HG03196 (cell line): Measurements from ENCODE around the gene OR4Q2.
"Not testable (repeated sequence)": the region's sequence is repeated elsewhere in the genome, so short reads cannot be mapped to it uniquely, and the experiment has no call there.

Experiments
- ATAC-seq: cut with Tn5 transposase; IDR thresholded peaks from one replicate; pipeline ENCODE4 v1.9.1; 2021; ENCODE audit not compliant: unreplicated experiment

The OR4Q2 gene

DNA sequence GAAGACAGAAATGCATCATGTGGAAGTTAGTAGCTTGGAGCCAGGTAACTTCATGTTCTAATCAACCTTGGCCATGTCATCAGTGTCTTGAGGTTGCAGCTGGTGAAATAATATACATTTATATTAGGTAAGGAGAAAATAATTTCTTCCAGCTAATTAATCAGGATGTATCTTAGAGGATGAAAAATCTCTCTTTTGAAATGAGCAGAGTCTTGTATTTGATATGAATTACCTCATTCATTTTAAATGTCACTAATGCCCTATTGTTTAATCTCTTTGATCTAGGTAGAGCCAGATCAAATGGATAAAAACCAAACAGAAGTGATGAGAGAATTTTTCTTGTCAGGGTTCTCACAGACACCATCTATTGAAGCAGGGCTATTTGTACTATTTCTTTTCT is at the start of gene OR4Q2:
Gene OR4Q2 (plus strand): TSS at position 301 of the 400 bp plus-strand sequence.
- ATAC-seq, result no peak

DNA sequence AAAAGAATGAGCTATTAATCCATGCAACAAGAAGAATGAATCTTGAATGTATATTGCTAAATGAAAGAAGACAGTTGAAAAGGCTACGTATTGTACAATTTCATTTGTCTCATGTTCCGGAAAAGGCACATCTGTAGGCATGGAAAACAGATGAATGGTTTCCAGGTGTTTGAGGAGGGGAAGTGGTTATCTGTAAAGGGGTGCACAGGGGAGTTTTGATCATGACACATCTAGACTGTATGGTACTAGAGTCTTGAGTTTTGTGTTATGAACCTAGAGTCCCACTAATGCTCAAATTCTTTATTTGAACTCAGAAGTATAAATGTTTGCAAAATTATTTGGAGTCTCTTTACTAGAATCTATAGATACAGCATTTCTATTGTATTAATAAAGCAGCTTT is 32.2 kb upstream of the OR4Q2 start:
- ATAC-seq, result not testable (repeated sequence)

DNA sequence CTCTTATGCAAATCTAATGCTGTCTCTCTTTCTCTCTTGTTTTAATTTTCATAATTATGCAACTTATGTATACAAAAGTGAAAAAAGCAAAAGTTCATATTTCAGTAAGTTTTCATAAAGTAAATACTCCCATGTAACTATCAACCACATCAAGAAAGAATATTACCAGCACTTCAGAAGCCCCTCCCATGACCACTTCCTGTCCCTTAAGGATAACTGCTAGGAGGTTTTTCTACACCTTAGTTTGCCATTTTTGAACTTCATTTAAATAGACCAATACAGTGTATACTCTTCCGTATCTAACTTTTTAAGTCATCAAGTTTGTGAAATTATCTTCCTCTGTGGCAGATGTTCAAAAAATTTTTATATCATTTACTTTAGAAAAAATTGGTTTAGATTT is 27.1 kb upstream of the OR4Q2 start:
- ATAC-seq, result no peak

DNA sequence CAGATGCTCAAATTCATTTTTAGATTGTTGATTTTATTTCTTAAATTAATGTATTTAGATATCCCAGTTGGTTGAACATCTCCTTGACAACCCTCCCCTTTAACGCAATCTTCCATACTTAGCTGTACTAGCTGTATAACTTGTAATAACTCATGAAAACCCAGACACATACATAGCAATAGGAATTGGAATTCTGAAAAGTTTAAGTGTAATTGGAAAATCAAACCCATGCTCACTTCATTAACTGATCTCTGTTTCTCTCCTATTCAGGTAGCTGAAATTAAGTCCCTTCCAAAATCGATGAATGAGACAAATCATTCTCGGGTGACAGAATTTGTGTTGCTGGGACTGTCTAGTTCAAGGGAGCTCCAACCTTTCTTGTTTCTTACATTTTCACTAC is 26.7 kb upstream of the OR4Q2 start, which contains the start of gene OR4K15:
Gene OR4K15 (plus strand): TSS at position 301 of the 400 bp plus-strand sequence. CDS start 0 bp downstream, at position 301.
- no peak for ATAC-seq

DNA sequence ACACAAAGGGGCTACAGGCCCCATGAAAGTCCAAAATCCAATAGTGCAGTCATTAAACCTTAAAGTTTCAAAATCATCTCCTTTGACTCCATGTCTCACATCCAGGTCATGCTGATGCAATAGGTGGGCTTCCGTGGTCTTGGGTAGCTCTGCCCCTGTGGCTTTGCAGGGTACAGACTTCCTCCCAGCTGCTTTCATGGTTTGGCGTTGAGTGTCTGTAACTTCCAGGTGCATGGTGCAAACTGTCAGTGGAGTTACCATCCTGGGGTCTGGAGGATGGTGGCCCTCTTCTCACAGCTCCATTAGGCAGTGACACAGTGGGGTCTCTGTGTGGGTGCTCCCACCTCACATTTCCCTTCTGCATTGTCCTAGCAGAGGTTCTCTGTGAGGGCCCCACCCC is 8.5 kb upstream of the OR4Q2 start:
- ATAC-seq, result no peak

DNA sequence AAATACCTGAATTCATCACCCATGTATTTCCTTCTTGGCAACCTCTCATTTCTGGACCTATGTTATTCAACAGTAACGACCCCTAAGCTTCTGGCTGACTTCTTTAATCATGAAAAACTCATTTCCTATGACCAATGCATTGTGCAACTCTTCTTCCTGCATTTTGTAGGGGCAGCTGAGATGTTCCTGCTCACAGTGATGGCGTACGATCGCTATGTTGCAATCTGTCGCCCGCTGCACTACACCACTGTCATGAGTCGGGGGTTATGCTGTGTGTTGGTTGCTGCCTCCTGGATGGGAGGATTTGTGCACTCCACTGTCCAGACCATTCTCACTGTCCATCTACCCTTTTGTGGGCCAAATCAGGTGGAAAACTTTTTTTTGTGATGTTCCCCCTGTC is 356 bp downstream of the OR4Q2 start:
- ATAC-seq, result no peak

DNA sequence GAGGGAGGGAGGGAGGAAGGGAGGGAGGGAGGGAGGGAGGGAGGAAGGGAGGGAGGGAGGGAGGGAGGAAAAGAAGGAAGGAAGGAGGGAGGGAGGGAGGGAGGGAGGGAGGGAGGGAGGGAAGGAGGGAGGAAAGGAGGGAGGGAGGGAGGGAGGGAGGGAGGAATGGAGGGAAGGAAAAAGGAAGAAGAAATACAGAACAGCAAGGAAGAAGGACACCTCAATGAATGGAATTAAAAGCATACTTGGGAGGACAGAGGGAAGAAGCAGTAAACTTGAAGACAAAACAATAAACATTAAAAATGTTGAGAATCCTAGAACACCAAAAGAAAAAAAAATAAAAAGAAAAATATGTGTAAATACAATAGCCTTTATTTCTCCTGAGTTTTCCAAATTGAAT is 6.2 kb downstream of the OR4Q2 start:
- no peak for ATAC-seq

DNA sequence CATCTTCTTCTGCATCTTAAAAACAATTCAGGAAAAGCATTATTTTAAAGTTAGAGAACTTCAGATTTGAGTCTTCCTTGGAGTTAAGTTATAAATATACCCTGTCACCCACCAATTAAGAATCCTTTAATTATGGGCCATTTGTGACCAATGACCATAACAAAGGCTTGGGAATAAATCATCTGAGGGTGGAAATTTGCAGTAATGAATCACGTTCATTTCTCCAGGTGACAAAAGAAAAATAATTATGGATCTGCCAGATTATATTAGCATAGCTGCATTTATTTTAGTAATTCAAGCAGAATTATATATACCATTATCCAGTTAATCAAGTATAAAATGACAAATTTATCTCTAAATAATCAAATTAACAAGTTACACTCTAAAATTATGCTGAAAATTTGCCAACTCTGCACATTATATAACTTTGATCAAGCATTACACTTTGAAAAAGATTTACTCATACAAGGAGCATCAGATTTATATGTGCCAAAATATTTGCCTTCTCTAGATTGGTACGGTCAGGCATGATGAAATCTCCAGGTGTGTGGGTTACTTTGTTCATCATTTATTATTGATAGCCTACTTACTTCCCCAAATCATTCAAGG is 17.4 kb downstream of the OR4Q2 start, which contains the start of gene OR4K14:
Gene OR4K14 (minus strand): TSS at position 51 of the 609 bp plus-strand sequence. CDS start 4,114 bp downstream, outside the sequence.
- ATAC-seq, result no peak

DNA sequence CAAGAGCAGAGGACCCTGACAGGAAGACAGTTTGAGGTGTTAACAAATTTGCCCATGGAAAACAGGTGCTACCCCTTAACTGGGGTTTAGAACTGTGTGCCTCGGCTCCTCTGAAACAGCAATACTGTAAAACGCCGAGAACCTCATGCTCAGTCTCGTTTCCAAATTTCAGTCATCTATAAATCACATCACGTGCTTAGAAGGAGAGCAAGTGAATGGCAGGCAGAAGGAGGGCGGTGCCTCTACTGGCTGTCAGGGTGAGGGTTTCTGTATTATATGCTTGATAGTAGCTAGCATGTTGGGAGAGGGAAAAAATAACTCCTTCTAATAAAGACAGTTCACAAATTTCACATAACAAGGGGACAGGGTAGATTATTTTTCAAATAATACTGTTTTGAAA is 29.1 kb downstream of the OR4Q2 start:
- no peak for ATAC-seq

DNA sequence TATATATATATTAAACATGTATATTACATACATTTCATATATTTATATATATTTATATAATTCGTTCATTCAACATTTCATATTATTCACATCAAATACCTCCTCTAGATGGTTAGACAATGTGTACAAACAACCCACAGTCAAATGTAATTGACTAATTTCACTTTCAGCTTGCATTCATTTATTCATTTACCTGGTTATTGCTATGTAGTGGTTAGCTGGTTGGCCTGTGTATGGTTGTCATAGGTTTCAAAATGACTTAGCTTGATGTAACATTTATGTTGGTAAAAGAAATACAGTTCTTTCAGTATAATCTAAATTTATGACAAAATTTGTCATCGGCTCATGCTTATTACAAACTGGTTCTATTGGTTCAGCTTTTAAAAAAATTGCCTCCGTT is 33.5 kb downstream of the OR4Q2 start:
- no peak for ATAC-seq

DNA sequence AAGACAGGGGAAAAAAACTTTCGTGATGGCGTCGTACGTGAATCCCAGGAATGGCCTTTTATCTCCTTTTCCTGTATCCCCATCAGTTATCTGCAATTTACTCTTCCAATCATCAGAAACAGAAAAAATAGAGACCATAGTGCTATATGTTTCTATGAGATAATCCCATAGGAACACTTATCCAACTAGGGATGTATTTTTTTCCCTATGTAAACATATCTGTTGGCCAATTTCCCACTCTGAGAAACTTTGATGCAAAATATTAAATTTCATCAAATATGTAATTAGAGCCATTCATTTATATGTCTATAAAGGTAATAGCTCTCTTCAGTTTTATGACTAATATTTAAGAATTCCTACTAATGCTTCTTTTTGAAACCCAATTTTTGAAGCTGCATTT is 34.0 kb downstream of the OR4Q2 start, which contains the start of gene OR4K13:
Gene OR4K13 (minus strand): TSS at position 101 of the 400 bp plus-strand sequence. CDS start 1,280 bp downstream, outside the sequence.
- no peak for ATAC-seq

DNA sequence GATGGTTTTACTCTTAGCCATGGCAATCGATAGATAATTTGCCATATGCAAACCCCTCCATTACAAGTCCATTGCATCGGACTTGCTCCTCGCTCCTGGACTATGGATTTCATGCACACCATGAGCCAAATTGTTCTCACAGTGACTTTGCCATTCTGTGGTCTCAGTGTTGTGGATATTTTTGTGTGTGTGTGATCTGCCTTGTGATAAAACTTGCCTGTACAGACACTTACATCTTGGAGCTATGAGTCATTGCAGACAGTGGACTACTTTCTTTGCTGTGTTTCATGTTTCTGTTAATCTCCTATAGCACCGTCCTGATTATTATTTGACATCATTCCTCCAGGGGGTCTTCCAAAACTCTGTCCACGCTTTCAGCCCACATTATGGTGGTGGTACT is 42.3 kb downstream of the OR4Q2 start:
- ATAC-seq, result no peak

DNA sequence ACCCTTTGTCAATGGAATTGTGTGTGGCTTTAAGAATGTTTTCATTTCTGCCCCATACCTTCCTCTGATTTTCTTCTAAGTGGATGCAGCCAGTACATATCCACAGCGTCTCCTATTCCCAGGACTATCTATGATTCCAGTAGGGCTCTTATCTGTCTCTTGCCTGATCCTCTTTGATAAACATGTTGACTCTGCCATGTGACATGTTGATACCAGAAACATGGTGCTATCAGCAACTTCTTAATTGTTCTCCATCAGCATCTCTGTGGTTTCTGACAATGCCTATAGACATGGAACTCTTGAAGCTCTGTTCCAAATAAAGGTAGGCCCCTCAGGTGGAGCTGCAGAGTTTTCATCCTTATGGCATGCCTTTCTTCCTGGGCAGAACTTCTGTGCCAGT is 46.2 kb downstream of the OR4Q2 start:
- ATAC-seq, result no peak
